ENCODE results near the gene LRRC9. TPM values are rescaled to one million over a fixed set of nuclear protein-coding genes. Genes with fewer than 3 reads are reported as not detected.

The LRRC9 gene
- total RNA-seq, 1 experiment from 2014 or later = not detected

- Histone ChIP-seq H3F3A (ENCODE audit: insufficient read depth, low read depth) (no peaks in the 10 kb centered on the region), H4K20me1 (ENCODE audit: insufficient read depth) (no peaks in the 10 kb centered on the region), H3K4me3 (no peak overlapping the region), H3K9me3 (ENCODE audit: insufficient read depth, low read depth) (no peaks in the 10 kb centered on the region), H3K27me3 (ENCODE audit: insufficient read depth, low read depth) (no peaks in the 10 kb centered on the region), H2AFZ (no peak overlapping the region), H3K36me3 (ENCODE audit: low read depth) (no peaks in the 10 kb centered on the region), H3K9me2 (ENCODE audit: insufficient read depth) (no peaks in the 10 kb centered on the region), H3K4me1 (replicated peaks; ENCODE audit: insufficient read depth) (no peaks in the 10 kb centered on the region), H3K4me2 (no peak overlapping the region), H3K79me2 (ENCODE audit: low read depth) (no peaks in the 10 kb centered on the region), H3K27ac (no peak overlapping the region)
- intact Hi-C loops (cut with micrococcal nuclease; ENCODE audit: unreplicated experiment) = no loop called here
- DNase-seq = peak in 1 of 2 experiments; percentile 14
- POLR2A ChIA-PET (ENCODE audit: unreplicated experiment) = no interaction called here
- CTCF ChIA-PET = interaction anchor here (1.0 kb wide), 1 partner anchor 875 kb away, joined by 5 read pairs; no protein-coding TSS in a partner anchor
- BruUV-seq (replicated peaks) = no TSS peak
- no peak for TF ChIP-seq EZH2 (IDR thresholded peaks at IDR 0.05; ENCODE audit: low read depth)
- peak; percentile 71 for TF ChIP-seq CTCF (conservative IDR thresholded peaks at IDR 0.05)
Measured at GRCh38 chr14:59897757-59898383, 22.1 kb upstream of the LRRC9 start.

- no peak for DNase-seq
- ChIA-PET CTCF (no interaction called here), POLR2A (ENCODE audit: unreplicated experiment) (interaction anchor here (0.6 kb wide), 1 partner anchor 282 kb away, joined by 4 read pairs; no protein-coding TSS in a partner anchor)
- Histone ChIP-seq H4K20me1 (ENCODE audit: insufficient read depth) (no peaks in the 10 kb centered on the region), H3K9me2 (ENCODE audit: insufficient read depth) (no peaks in the 10 kb centered on the region), H3K9me3 (ENCODE audit: insufficient read depth, low read depth) (no peaks in the 10 kb centered on the region), H3K27ac (no peak overlapping the region), H3K4me1 (replicated peaks; ENCODE audit: insufficient read depth) (no peaks in the 10 kb centered on the region), H3K4me2 (no peak overlapping the region), H2AFZ (no peak overlapping the region), H3K79me2 (ENCODE audit: low read depth) (no peaks in the 10 kb centered on the region), H3F3A (ENCODE audit: insufficient read depth, low read depth) (no peaks in the 10 kb centered on the region), H3K4me3 (no peak overlapping the region), H3K36me3 (ENCODE audit: low read depth) (no peaks in the 10 kb centered on the region), H3K27me3 (ENCODE audit: insufficient read depth, low read depth) (no peaks in the 10 kb centered on the region)
- BruUV-seq (replicated peaks) = no TSS peak
- TF ChIP-seq EZH2 (IDR thresholded peaks at IDR 0.05; ENCODE audit: low read depth) (no peak), CTCF (conservative IDR thresholded peaks at IDR 0.05) (no peak)
- intact Hi-C loops (cut with micrococcal nuclease; ENCODE audit: unreplicated experiment) = no loop called here
Measured at GRCh38 chr14:59900556-59900955, 19.4 kb upstream of the LRRC9 start.

GRCh38 chr14:59904184-59904583 is 15.8 kb upstream of the LRRC9 start:
- no TSS peak for BruUV-seq (replicated peaks)
- CTCF ChIA-PET = no interaction called here
- no peak for DNase-seq
- intact Hi-C loops (cut with micrococcal nuclease; ENCODE audit: unreplicated experiment) = no loop called here
- no peaks in the 10 kb centered on the region for H3K9me2 ChIP-seq (ENCODE audit: insufficient read depth)
- no peaks in the 10 kb centered on the region for H3K36me3 ChIP-seq (ENCODE audit: low read depth)
- no peaks in the 10 kb centered on the region for H3K79me2 ChIP-seq (ENCODE audit: low read depth)
- H2AFZ ChIP-seq = no peak overlapping the region
- H3K4me2 ChIP-seq = no peak overlapping the region
- H3K4me1 ChIP-seq (replicated peaks; ENCODE audit: insufficient read depth) = no peaks in the 10 kb centered on the region
- no peaks in the 10 kb centered on the region for H3K27me3 ChIP-seq (ENCODE audit: insufficient read depth, low read depth)
- H4K20me1 ChIP-seq (ENCODE audit: insufficient read depth) = no peaks in the 10 kb centered on the region
- H3K4me3 ChIP-seq = no peak overlapping the region
- POLR2A ChIA-PET (ENCODE audit: unreplicated experiment) = no interaction called here
- no peaks in the 10 kb centered on the region for H3F3A ChIP-seq (ENCODE audit: insufficient read depth, low read depth)
- H3K27ac ChIP-seq = no peak overlapping the region
- H3K9me3 ChIP-seq (ENCODE audit: insufficient read depth, low read depth) = no peaks in the 10 kb centered on the region
- TF ChIP-seq EZH2 (IDR thresholded peaks at IDR 0.05; ENCODE audit: low read depth) (no peak), CTCF (conservative IDR thresholded peaks at IDR 0.05) (no peak)

Data from PC-9 (cell line).